ENCODE data around the gene ITIH5.
"Not testable (repeated sequence)": the region's sequence is repeated elsewhere in the genome, so short reads cannot be mapped to it uniquely, and the experiment has no call there.

The ITIH5 gene

GRCh38 chr10:7666253-7667023, at the start of gene ITIH5:
Gene ITIH5 (minus strand): TSS chr10:7666966. CDS start chr10:7666892, 74 bp downstream.
- DNase-seq, result no peak

GRCh38 chr10:7715515-7715914, 48.7 kb upstream of the ITIH5 start:
- DNase-seq, result no peak

- not testable (repeated sequence) for DNase-seq
Measured at GRCh38 chr10:7711075-7711474, 44.3 kb upstream of the ITIH5 start.

- no peak for DNase-seq
Measured at GRCh38 chr10:7710446-7710845, 43.7 kb upstream of the ITIH5 start.

GRCh38 chr10:7708832-7709231, 42.1 kb upstream of the ITIH5 start:
- DNase-seq, result no peak

GRCh38 chr10:7707858-7708622, 41.3 kb upstream of the ITIH5 start:
- no peak for DNase-seq

- no peak for DNase-seq
Measured at GRCh38 chr10:7707102-7707501, 40.3 kb upstream of the ITIH5 start.

GRCh38 chr10:7706534-7707073, 39.8 kb upstream of the ITIH5 start:
- no peak for DNase-seq

GRCh38 chr10:7705341-7705740, 38.6 kb upstream of the ITIH5 start:
- no peak for DNase-seq

- no peak for DNase-seq
Measured at GRCh38 chr10:7704071-7705016, 37.6 kb upstream of the ITIH5 start.

GRCh38 chr10:7703140-7703539, 36.4 kb upstream of the ITIH5 start, which contains the start of gene ITIH2:
Gene ITIH2 (plus strand): TSS chr10:7703316. CDS start chr10:7703435, 119 bp downstream.
- DNase-seq, result no peak

- no peak for DNase-seq
Measured at GRCh38 chr10:7702288-7702812, 35.6 kb upstream of the ITIH5 start.

- DNase-seq, result no peak
Measured at GRCh38 chr10:7701158-7701742, 34.5 kb upstream of the ITIH5 start.

- no peak for DNase-seq
Measured at GRCh38 chr10:7700577-7701125, 33.9 kb upstream of the ITIH5 start.

GRCh38 chr10:7697426-7697825, 30.7 kb upstream of the ITIH5 start:
- DNase-seq, result no peak

GRCh38 chr10:7696545-7696944, 29.8 kb upstream of the ITIH5 start:
- DNase-seq, result no peak

- DNase-seq, result not testable (repeated sequence)
Measured at GRCh38 chr10:7693194-7693593, 26.4 kb upstream of the ITIH5 start.

GRCh38 chr10:7692368-7692767, 25.6 kb upstream of the ITIH5 start:
- DNase-seq, result not testable (repeated sequence)

- not testable (repeated sequence) for DNase-seq
Measured at GRCh38 chr10:7690885-7691597, 24.3 kb upstream of the ITIH5 start.

GRCh38 chr10:7689591-7689990, 22.8 kb upstream of the ITIH5 start:
- no peak for DNase-seq

Measured in CD4-positive, alpha-beta T cell treated with Interleukin-21 for 1 hour (primary cell).